Activated T-helper 2 cell treated with anti-CD3 and anti-CD28 coated beads, Interferon-gamma antibody, Interleukin-2, Interleukin-4, amounts not matched to agents 10 μg/mL and 5 μg/mL and 100 μg/mL, durations not matched to agents 14 hours and 24 hours and 36 hours (primary cell): ENCODE data around the gene GRM4. TPM values are rescaled to one million over a fixed set of nuclear protein-coding genes. Genes with fewer than 3 reads are reported as not detected.
"Not testable (repeated sequence)": the region's sequence is repeated elsewhere in the genome, so short reads cannot be mapped to it uniquely, and the experiment has no call there.

Experiments used
- DNase-seq: peaks from one replicate; pipeline ENCODE4 v3.0.0; 2021; ENCODE audit warnings: low spot score
- H3K27ac Mint-ChIP-seq: one replicate; pipeline ENCODE4 v1.8.0; 2021; ENCODE audit warnings: mixed read lengths
- H3K27me3 Mint-ChIP-seq: one replicate; pipeline ENCODE4 v1.8.0; 2021; ENCODE audit warnings: low read depth, mixed read lengths
- H3K36me3 Mint-ChIP-seq: one replicate; pipeline ENCODE4 v1.8.0; 2021; ENCODE audit warnings: low read depth, mixed read lengths
- H3K4me1 Mint-ChIP-seq: one replicate; pipeline ENCODE4 v1.8.0; 2021; ENCODE audit warnings: low read depth, mixed read lengths
- H3K4me3 Mint-ChIP-seq: one replicate; pipeline ENCODE4 v1.8.0; 2021; ENCODE audit warnings: low read depth, mild to moderate bottlenecking, moderate library complexity, mixed read lengths
- H3K9me3 Mint-ChIP-seq: one replicate; pipeline ENCODE4 v1.8.0; 2021; ENCODE audit warnings: mixed read lengths
- intact Hi-C: fragments of 100-400 bp; cut with micrococcal nuclease; formaldehyde crosslinking; loops from one replicate; pipeline ENCODE4 v1.15.1; 2023
- total RNA-seq: library from RNA; stranded (reverse); gene quantifications from 2 replicates; pipeline ENCODE4 v1.2.3, GENCODE V29; 2022

GRM4 gene
- total RNA-seq, 1 donor from 2014 or later: not detected

DNA sequence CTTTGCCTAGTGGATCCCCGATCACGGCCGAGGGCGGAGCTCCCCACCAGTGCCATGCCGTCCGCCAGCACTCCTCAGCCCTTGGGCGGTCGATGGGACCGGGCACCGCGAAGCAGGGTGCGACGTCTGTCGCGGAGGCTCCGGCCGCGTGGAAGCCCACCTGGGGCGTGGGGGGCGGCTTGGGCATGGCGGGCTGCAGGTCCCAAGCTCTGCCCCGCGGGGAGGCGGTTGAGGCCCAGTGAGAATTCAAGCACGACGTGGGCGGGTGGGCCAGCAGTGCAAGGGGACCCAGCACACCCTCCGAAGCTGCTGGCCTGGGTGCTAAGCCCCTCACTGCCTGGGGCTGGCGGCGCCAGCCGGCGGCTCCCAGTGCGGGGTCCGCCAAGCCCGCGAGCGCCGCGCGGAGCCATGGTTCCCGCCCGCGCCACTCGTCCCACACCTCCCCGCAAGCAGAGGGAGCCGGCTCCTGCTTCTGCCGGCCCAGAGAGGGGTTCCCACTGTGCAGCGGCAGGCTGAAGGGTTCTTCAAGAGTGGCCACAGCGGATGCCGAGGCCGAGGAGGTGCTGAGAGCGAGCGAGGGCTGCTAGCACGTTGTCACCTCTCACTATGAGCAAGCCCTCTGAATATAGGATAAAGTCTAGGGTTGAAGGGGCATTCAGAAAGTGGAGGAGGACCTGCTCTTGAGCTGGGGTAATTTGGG is 128.6 kb downstream of the GRM4 start:
- no peak for DNase-seq
- Mint-ChIP-seq H3K4me3 (no peak overlapping the region), H3K27me3 (no peaks in the 10 kb centered on the region), H3K4me1 (no peaks in the 10 kb centered on the region), H3K36me3 (no peaks in the 10 kb centered on the region), H3K9me3 (no peaks in the 10 kb centered on the region), H3K27ac (no peak overlapping the region)
- intact Hi-C loops: no loop called here

DNA sequence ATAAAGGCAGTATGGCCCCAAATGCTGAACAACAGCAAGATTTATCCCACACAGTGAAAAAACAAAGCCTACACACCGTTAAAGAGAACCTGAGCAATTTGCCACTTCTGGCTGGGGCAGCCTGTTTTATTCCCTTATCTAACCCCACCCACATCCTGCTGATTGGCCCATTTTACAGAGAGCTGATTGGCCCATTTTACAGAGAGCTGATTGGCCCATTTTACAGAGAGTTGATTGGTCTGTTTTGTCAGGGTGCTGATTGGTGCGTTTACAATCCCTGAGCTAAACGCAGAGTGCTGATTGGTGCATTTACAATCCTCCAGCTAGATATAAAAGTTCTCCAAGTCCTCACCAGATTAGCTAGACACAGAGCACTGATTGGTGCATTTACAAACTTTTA is 129.3 kb downstream of the GRM4 start:
- H3K9me3 Mint-ChIP-seq, H3K4me3 Mint-ChIP-seq, DNase-seq, H3K27ac Mint-ChIP-seq, intact Hi-C loops, H3K4me1 Mint-ChIP-seq, H3K27me3 Mint-ChIP-seq, H3K36me3 Mint-ChIP-seq: not testable (repeated sequence)

DNA sequence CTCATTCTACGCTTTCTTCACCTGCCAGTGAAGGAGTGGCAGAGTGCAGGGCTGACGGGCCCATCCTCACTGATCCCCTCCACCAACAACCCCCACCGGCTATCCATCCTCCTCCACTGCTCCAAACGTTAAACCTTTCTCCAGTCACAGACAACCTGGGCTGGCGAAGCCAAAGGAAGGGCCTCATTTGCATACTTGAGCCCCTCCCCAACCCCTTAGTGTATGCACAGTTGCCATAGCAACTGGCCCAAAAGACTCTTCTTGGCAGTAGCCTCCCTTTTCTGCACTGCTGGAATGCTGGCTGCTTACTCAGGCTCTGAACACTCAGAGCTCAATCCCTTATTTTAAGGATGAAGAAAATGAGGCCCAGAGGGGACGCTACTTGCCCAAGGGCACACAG is 130.3 kb downstream of the GRM4 start:
- H3K27ac Mint-ChIP-seq: no peak overlapping the region
- H3K27me3 Mint-ChIP-seq: no peaks in the 10 kb centered on the region
- no peaks in the 10 kb centered on the region for H3K36me3 Mint-ChIP-seq
- intact Hi-C loops: no loop called here
- H3K4me1 Mint-ChIP-seq: no peaks in the 10 kb centered on the region
- H3K9me3 Mint-ChIP-seq: no peaks in the 10 kb centered on the region
- no peak for DNase-seq
- no peak overlapping the region for H3K4me3 Mint-ChIP-seq

DNA sequence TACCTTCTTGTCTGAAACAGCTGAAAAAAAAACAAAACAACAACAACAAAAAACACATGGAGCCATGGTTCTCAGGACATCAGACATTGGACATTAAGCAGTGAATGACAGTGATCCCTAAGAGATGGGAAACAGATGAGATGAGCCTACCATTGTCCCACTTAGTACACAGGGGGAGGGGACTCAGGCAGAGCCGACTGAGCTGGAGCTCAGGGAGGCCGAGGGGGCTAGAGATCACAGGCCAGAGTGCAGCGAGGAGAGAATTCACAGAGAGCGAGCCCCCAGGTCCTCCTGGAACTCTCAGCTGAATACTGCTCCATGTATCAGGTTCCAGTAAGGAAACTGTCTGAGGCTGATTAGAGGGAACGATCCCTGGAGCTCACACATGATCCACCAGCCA is 134.6 kb downstream of the GRM4 start:
- Mint-ChIP-seq H3K4me3 (no peak overlapping the region), H3K9me3 (no peaks in the 10 kb centered on the region), H3K36me3 (no peaks in the 10 kb centered on the region), H3K27me3 (peaks cover 12% of the 10 kb centered on the region), H3K4me1 (no peaks in the 10 kb centered on the region), H3K27ac (no peak overlapping the region)
- no peak for DNase-seq
- intact Hi-C loops: no loop called here

DNA sequence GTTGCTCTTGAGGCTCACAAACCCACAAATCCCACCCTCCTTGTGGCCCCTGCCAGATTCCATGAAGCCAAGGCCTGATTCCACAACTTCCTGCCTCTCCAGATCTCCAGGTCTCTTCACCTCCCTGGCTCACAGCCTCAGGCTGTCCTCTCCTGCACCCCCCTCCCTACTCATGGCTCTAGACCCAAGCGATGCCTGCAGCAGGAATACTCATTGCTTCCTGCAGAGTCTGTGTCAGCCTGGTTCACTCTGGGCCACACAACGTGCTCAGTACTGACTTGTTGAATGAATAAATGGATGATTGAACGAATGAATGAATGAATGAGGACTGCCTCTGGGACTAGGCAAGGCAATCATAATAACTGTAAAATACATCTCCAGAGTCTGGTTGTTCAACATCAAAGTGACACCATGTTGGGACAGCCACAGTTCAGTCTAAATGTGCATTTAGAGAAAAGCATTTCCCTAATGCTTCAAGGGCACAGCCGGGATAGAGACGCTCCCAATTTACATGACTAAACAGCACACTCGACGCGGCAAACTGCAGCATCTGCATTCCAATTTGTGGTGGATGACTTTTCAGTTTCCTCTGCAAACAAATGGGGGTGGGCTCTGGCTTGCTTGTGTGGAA is 139.9 kb downstream of the GRM4 start:
- Mint-ChIP-seq H3K27me3 (peaks cover 23% of the 10 kb centered on the region), H3K27ac (no peak overlapping the region), H3K9me3 (peaks cover 3% of the 10 kb centered on the region), H3K36me3 (no peaks in the 10 kb centered on the region), H3K4me3 (no peak overlapping the region), H3K4me1 (no peaks in the 10 kb centered on the region)
- intact Hi-C loops: no loop called here
- DNase-seq: no peak

DNA sequence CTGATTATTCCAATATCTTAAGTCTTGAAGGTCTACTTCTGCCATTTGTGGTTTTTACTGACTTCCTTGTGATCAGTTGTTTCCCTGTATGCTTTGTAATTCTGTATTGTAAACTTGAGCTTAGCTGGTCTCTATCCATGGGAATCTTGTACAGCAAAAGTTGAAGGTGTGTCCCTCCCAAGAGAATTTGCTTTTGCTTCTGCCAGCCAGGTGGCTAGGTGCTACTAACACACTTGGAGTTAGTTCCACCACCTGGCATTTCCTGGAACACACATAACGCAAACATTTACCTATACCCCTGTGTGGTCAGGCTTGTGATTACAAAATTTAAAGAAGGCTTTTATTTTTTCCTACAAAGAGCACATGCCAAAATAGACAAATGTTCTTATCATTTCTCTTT is 141.2 kb downstream of the GRM4 start:
- no peak for DNase-seq
- Mint-ChIP-seq H3K27me3 (peaks cover 18% of the 10 kb centered on the region), H3K27ac (no peak overlapping the region), H3K36me3 (no peaks in the 10 kb centered on the region), H3K9me3 (peaks cover 3% of the 10 kb centered on the region), H3K4me1 (no peaks in the 10 kb centered on the region), H3K4me3 (no peak overlapping the region)
- intact Hi-C loops: no loop called here

DNA sequence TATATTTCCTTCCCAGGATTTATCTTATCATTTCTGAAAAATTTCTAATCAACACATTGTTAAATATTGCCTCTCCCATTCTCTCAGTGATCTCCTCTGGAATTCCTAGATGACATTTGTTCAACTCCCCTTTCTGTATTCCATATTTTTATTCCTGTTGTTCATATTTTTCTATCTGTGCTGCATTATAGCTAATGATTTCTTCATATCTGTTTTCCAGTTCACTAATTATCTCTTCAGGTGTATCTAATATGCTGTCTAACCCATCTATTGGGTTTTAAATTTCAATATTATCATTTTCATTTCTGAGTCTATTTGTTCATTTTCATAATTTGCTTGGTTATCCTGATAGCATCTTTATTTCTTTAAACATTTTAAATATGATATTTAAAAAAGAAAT is 141.9 kb downstream of the GRM4 start:
- intact Hi-C loops: no loop called here
- H3K4me3 Mint-ChIP-seq: no peak overlapping the region
- peaks cover 17% of the 10 kb centered on the region for H3K27me3 Mint-ChIP-seq
- H3K36me3 Mint-ChIP-seq: no peaks in the 10 kb centered on the region
- H3K9me3 Mint-ChIP-seq: peaks cover 3% of the 10 kb centered on the region
- H3K4me1 Mint-ChIP-seq: no peaks in the 10 kb centered on the region
- DNase-seq: no peak
- H3K27ac Mint-ChIP-seq: no peak overlapping the region

DNA sequence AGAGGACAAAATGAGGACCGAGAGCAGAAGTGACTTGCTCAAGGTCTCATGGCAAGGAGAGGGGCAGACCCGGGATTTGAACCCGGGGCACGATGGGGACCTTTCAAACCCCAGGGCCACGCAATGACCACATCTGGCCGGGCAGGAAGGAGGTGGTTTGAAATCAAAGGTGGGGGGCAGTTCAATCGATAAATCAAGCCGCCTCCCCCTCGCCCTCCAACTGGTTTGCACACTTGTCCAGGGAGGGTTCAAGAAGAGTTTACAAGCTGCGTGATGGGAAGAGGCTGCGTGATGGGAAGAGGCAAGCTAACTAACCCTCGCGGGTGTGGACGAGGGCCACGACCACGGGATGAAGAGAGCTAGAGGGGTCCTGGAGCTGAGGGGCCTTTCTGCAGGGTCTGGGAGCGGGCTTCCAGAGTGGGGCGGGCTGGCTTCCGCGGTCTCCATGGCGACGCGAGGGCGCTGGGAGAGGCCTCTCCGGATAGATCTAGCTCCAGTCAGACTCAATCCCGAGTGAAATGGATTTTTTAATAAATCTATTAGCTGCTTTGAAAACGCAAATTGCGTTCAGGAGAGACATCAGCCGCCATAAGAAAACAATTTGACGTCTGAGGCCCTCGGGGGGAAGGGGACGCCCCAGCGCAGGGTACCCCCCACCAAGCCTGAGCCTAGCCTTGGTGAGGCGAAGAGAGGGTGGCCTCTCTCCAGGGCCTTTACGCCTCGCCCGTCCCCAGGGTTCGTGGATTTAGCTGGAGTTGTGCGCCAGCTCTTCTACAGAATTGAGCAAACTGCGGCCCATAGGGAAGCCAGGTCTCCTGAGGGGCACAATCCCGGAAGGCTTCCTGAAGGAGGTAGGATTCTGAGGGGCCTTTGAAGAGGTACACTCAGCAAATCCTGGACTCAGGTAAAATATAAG is 143.9 kb downstream of the GRM4 start:
- peaks cover 3% of the 10 kb centered on the region for H3K9me3 Mint-ChIP-seq
- DNase-seq: no peak
- intact Hi-C loops: no loop called here
- peaks cover 16% of the 10 kb centered on the region for H3K27me3 Mint-ChIP-seq
- H3K4me1 Mint-ChIP-seq: no peaks in the 10 kb centered on the region
- no peaks in the 10 kb centered on the region for H3K36me3 Mint-ChIP-seq
- H3K4me3 Mint-ChIP-seq: no peak overlapping the region
- H3K27ac Mint-ChIP-seq: no peak overlapping the region

DNA sequence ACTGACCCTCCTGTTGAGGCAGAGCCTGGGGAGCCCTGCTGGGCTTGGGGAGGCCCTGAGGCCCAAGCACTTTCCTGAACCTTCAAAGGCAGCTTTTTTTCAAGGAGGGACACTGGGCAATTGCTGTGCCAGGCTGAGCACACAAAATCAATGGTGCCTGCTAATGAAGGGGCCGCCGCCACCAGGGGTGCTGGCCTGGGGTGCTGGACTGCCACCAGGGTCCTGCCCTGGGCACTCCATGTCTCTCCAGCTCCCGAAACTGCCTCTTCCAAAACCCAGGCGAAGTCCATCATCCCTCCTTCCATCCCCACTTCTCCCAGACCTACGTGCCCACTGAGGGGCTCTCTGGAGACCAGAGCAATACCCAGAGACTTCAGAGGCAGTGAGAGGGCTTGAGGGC is 145.6 kb downstream of the GRM4 start:
- Mint-ChIP-seq H3K4me1 (no peaks in the 10 kb centered on the region), H3K27me3 (peaks cover 8% of the 10 kb centered on the region), H3K9me3 (peaks cover 3% of the 10 kb centered on the region), H3K4me3 (no peak overlapping the region), H3K36me3 (no peaks in the 10 kb centered on the region), H3K27ac (no peak overlapping the region)
- no peak for DNase-seq
- intact Hi-C loops: no loop called here

DNA sequence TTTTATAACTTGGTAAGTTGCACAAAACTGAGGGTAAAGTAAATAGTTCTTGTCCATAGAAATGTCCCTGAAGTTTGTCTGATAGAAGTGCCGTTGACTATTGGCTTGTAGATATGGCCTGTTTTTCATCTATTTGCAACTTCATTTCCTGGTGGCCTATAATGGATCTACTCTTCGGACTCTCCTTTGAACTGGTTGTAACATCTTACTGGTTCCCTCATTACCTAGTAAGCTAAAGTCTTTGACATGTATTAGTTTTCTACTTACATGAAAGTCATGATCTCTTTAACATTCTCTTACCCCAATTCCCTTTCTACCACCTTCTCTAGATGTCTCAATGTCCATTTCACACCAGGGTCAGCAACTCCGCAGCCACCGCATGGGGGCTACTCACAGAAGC is 146.3 kb downstream of the GRM4 start:
- Mint-ChIP-seq H3K27ac (no peak overlapping the region), H3K4me1 (no peaks in the 10 kb centered on the region), H3K9me3 (peaks cover 3% of the 10 kb centered on the region), H3K36me3 (no peaks in the 10 kb centered on the region), H3K4me3 (no peak overlapping the region), H3K27me3 (peaks cover 9% of the 10 kb centered on the region)
- intact Hi-C loops: no loop called here
- DNase-seq: no peak

DNA sequence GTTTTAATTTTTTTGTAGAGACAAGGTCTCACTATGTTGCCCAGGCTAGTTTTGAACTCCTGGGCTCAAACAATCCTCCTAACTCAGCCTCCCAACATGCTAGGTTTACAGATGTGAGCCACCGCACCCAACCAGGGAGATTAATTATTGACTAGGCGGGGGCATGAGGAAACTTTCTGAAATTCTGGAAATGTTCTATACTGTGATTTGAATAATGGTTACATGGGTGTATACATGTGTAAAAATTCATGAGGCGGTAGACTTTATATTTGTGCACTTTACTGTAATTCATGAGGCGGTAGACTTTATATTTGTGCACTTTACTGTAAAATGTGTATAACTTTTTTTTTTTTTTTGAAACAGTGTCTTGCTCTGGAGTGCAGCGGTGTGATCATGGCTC is 147.2 kb downstream of the GRM4 start:
- Mint-ChIP-seq H3K9me3 (no peaks in the 10 kb centered on the region), H3K4me1 (no peaks in the 10 kb centered on the region), H3K27me3 (peaks cover 10% of the 10 kb centered on the region), H3K4me3 (no peak overlapping the region), H3K27ac (no peak overlapping the region), H3K36me3 (no peaks in the 10 kb centered on the region)
- intact Hi-C loops: no loop called here
- DNase-seq: no peak

DNA sequence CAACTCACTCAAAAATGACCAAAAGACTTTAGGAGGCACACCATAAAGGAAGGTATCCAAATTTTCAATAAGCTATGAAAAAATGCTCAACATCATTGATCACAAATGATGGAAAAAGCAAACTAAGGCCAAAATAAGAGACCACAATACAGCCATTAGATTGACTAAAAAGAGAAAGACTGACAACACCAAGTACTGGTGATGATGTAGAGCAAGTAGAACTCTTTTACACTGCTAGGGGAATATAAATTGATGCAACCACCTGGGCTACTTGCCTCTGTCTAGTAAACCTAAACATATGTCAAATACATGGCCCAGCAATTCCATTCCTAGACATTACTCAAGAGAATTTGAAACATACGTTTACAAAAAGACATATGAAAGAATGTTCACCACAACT is 148.6 kb downstream of the GRM4 start:
- Mint-ChIP-seq H3K4me3 (no peak overlapping the region), H3K9me3 (no peaks in the 10 kb centered on the region), H3K36me3 (no peaks in the 10 kb centered on the region), H3K4me1 (no peaks in the 10 kb centered on the region), H3K27ac (no peak overlapping the region), H3K27me3 (peaks cover 12% of the 10 kb centered on the region)
- DNase-seq: no peak
- intact Hi-C loops: no loop called here

DNA sequence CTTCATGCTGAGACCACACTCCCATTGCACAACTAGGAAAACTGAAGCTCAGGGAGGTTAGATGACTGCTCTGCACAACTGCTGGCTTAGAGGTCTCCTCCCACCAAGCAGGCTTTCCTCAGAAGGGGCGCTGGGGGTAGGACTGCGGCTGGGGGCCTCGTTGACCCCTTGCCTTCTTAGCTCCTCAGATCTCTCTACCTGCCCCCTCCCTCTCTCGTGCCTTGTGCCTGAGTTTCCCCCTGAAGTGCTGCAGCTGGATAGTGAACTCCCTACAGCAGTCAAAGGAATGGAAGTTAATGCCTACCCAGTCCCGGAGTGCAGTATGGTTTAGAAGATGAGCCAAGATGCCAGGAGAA is 149.8 kb downstream of the GRM4 start:
- intact Hi-C loops: no loop called here
- no peak for DNase-seq
- Mint-ChIP-seq H3K27ac (no peak overlapping the region), H3K27me3 (peaks cover 9% of the 10 kb centered on the region), H3K9me3 (no peaks in the 10 kb centered on the region), H3K4me1 (no peaks in the 10 kb centered on the region), H3K36me3 (no peaks in the 10 kb centered on the region), H3K4me3 (no peak overlapping the region)
